Fibroblast of lung (primary cell): ENCODE data around the gene SYT9. TPM values are rescaled to one million over a fixed set of nuclear protein-coding genes. Genes with fewer than 3 reads are reported as not detected.
"Not testable (repeated sequence)": the region's sequence is repeated elsewhere in the genome, so short reads cannot be mapped to it uniquely, and the experiment has no call there.

ENCODE experiments used
- DNase-seq, 2 donors: peaks; one replicate each; pipeline versions ENCODE4 v3.0.0 to v3.0.0-alpha.2; 2010; ENCODE audit warnings: low read depth in 2 of 2
- H2AFZ ChIP-seq: 2 replicates; pipeline ENCODE4 v1.5.1; 2012; ENCODE audit warnings: low read length, control low read depth, inconsistent platforms
- H3K27ac ChIP-seq: 2 replicates; pipeline ENCODE4 v1.5.1; 2011; ENCODE audit warnings: low read length, control low read depth; ENCODE audit not compliant: insufficient read depth
- H3K27me3 ChIP-seq: 2 replicates; pipeline ENCODE4 v1.5.1; 2011; ENCODE audit warnings: mild to moderate bottlenecking, low read length; ENCODE audit not compliant: control insufficient read depth, insufficient read depth
- H3K36me3 ChIP-seq: 2 replicates; pipeline ENCODE4 v1.5.1; 2011; ENCODE audit warnings: low read length; ENCODE audit not compliant: control insufficient read depth, insufficient read depth
- H3K4me1 ChIP-seq: 2 replicates; pipeline ENCODE4 v1.5.1; 2011; ENCODE audit warnings: low read length; ENCODE audit not compliant: control insufficient read depth, insufficient read depth; ENCODE audit errors: extremely low read depth
- H3K4me2 ChIP-seq: 2 replicates; pipeline ENCODE4 v1.5.1; 2011; ENCODE audit warnings: low read length, control low read depth; ENCODE audit not compliant: insufficient read depth; ENCODE audit errors: extremely low read depth
- H3K4me3 ChIP-seq, 4 experiments: fragments of 200-600 bp in 1 of 4; sonication (generic) in 1 of 4; replicated peaks in 1 of 4; 2 replicates each; pipeline ENCODE4 v1.5.1; 2011 to 2016; ENCODE audit warnings: low read length in 4 of 4, low read depth in 3 of 4, mild to moderate bottlenecking in 3 of 4, control low read depth in 2 of 4, inconsistent platforms in 1 of 4, mixed read lengths in 1 of 4; ENCODE audit not compliant: insufficient read depth in 1 of 4; ENCODE audit errors: control extremely low read depth in 1 of 4
- H3K79me2 ChIP-seq: 2 replicates; pipeline ENCODE4 v1.5.1; 2012; ENCODE audit warnings: mild to moderate bottlenecking, low read length, inconsistent platforms; ENCODE audit not compliant: control insufficient read depth, insufficient read depth
- H3K9ac ChIP-seq: 2 replicates; pipeline ENCODE4 v1.5.1; 2011; ENCODE audit warnings: mild to moderate bottlenecking, low read length, control low read depth; ENCODE audit not compliant: insufficient read depth
- H3K9me3 ChIP-seq: 2 replicates; pipeline ENCODE4 v1.5.1; 2012; ENCODE audit warnings: low read depth, low read length; ENCODE audit not compliant: control insufficient read depth, insufficient read depth
- H4K20me1 ChIP-seq: 2 replicates; pipeline ENCODE4 v1.5.1; 2011; ENCODE audit warnings: low read length; ENCODE audit not compliant: control insufficient read depth, insufficient read depth; ENCODE audit errors: extremely low read depth
- CTCF ChIP-seq, 2 donors: IDR thresholded peaks in 1 of 2; conservative IDR thresholded peaks in 1 of 2; 1 replicate in 1 of 2; 2 replicates in 1 of 2; pipeline ENCODE4 v1.5.1; 2011 to 2012; ENCODE audit warnings: low read length in 2 of 2, control low read depth in 1 of 2, inconsistent platforms in 1 of 2, low read depth in 1 of 2, mild to moderate bottlenecking in 1 of 2
- EZH2 ChIP-seq: IDR thresholded peaks from 2 replicates; pipeline ENCODE4 v1.5.1; 2012; ENCODE audit warnings: low read length, control low read depth, mild to moderate bottlenecking; ENCODE audit errors: missing control alignments
- polyA plus RNA-seq, 2 donors: library from polyadenylated mRNA; depleted of rRNA in 1 of 2; stranded (reverse) in 1 of 2; unstranded in 1 of 2; fragments of >200 nt; gene quantifications; 2 replicates each; pipeline ENCODE4 v1.2.1, GENCODE V29; 2011 to 2012; ENCODE audit warnings: missing spikeins in 1 of 2
- total RNA-seq: library from RNA; depleted of rRNA; stranded (reverse); fragments of >200 nt; gene quantifications from 2 replicates; pipeline ENCODE4 v1.2.1, GENCODE V29; 2014

SYT9 gene
- total and polyA plus RNA-seq, 2 donors (not counting 1 experiment from before 2014, with no cell fraction given): not detected

- TF ChIP-seq CTCF (conservative IDR thresholded peaks at IDR 0.05 in 1 of 2, IDR thresholded peaks at IDR 0.05 in 1 of 2; ENCODE audit: low read depth in 1 of 2, low read length in 2 of 2): no peak
- no peak for TF ChIP-seq EZH2
- Histone ChIP-seq H3K36me3 (no peaks in the 10 kb centered on the region), H3K79me2 (no peaks in the 10 kb centered on the region), H3K4me1 (no peaks in the 10 kb centered on the region), H3K9me3 (no peaks in the 10 kb centered on the region), H3K4me3 (no peak overlapping the region), H3K4me2 (no peak overlapping the region), H2AFZ (no peak overlapping the region), H3K27ac (no peak overlapping the region), H4K20me1 (no peaks in the 10 kb centered on the region), H3K27me3 (no peaks in the 10 kb centered on the region), H3K9ac (no peak overlapping the region)
- no peak for DNase-seq
Observed at GRCh38 chr11:7332962-7333361, 81.3 kb downstream of the SYT9 start.

- H3K27ac ChIP-seq, H3K27me3 ChIP-seq, H2AFZ ChIP-seq, H3K9ac ChIP-seq, H3K4me3 ChIP-seq, H3K4me1 ChIP-seq, DNase-seq, H4K20me1 ChIP-seq, H3K4me2 ChIP-seq, H3K79me2 ChIP-seq, H3K9me3 ChIP-seq, H3K36me3 ChIP-seq: not testable (repeated sequence)
Observed at GRCh38 chr11:7335442-7335841, 83.7 kb downstream of the SYT9 start.

- no peaks in the 10 kb centered on the region for H3K4me1 ChIP-seq
- no peak overlapping the region for H3K4me3 ChIP-seq
- H3K9me3 ChIP-seq: no peaks in the 10 kb centered on the region
- H3K27ac ChIP-seq: no peak overlapping the region
- no peak overlapping the region for H3K4me2 ChIP-seq
- H3K36me3 ChIP-seq: no peaks in the 10 kb centered on the region
- DNase-seq: no peak
- no peaks in the 10 kb centered on the region for H3K27me3 ChIP-seq
- no peaks in the 10 kb centered on the region for H4K20me1 ChIP-seq
- TF ChIP-seq EZH2 (no peak), CTCF (conservative IDR thresholded peaks at IDR 0.05 in 1 of 2, IDR thresholded peaks at IDR 0.05 in 1 of 2; ENCODE audit: low read depth in 1 of 2, low read length in 2 of 2) (no peak)
- no peaks in the 10 kb centered on the region for H3K79me2 ChIP-seq
- H2AFZ ChIP-seq: no peak overlapping the region
- H3K9ac ChIP-seq: no peak overlapping the region
Observed at GRCh38 chr11:7341551-7341950, 89.8 kb downstream of the SYT9 start.
